HG03558 (cell line): ENCODE measurements around the gene SLAMF8.

Experiments used
- ATAC-seq: cut with Tn5 transposase; IDR thresholded peaks from one replicate; pipeline ENCODE4 v1.9.1; 2021; ENCODE audit warnings: moderate number of reproducible peaks; ENCODE audit not compliant: unreplicated experiment; ENCODE audit errors: extremely low read depth

Gene SLAMF8

DNA sequence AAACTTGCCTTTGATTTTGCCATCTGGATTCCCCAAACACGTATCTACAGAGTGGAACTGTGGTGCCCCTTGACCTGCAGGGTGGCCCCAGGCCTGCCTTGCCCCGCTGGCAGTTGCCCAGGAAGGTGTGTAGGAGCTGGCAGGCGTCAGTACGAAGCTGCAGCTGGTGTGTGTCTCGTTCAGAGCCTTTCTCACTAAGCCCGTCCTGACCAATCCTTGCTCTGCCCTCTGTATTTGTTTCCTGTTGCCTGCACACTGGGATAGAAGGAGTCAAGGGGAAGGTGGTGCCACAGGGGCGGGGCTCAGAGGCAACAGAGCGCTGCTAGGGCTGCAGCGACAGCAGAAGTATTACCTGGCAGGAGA lies 41.0 kb downstream of the SLAMF8 start:
- no peak for ATAC-seq

DNA sequence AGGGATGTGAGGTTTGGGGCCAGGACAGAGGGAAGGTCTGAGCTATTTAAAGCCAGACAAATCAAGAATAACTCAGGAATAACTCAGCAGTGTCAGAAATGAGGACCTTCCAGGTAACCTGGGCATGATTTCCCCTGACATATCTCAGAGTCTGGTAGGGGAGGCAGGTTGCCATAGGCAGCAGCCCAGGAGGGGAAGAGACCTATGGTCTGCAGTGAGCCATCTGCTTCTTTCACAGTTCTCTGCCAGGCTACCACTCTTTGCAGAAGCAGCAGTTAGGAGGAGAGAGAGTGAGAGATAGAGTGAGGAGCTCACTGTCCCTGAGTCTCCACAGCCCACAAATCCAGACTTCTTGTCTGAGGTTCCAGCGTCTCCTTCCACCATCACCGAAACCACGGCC lies 42.1 kb downstream of the SLAMF8 start:
- no peak for ATAC-seq

DNA sequence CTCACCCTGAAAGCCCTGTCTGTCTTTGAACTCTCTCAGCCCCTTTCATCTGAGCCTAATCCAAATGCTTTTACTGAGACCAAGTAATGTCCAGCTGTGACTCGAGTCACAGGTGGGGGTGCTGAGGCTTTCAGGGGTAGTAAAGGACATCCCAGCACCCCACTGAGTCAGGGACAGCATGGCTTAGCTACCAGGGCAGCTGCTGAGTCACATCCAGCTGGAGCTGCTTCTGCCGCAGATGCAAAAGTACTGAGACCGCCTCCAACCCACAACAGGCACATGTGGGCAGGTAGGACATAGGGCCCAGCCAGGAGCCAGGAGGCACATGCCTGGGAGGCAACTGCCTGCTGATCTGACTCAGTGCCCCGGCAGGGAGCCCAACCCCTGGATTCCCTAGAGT lies 42.5 kb downstream of the SLAMF8 start:
- ATAC-seq = no peak

DNA sequence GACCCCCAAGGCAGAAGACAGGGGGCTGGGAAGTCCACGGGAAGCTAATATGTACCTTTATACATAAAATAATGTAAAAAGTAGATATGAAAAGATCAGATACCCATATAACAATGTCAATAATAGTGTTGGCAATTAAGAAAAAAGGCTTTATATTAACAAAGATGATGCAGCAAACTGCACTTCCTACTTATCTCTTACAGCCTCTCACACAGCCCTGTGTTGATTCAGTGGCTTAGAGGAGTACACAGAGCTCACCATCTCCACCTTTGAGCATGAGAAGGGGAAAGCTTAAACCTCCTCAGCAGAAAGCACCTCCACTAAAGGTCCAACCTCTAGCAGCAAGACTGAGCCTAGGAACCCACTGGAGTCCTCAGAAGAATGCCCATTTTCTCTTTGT lies 42.9 kb downstream of the SLAMF8 start:
- no peak for ATAC-seq

DNA sequence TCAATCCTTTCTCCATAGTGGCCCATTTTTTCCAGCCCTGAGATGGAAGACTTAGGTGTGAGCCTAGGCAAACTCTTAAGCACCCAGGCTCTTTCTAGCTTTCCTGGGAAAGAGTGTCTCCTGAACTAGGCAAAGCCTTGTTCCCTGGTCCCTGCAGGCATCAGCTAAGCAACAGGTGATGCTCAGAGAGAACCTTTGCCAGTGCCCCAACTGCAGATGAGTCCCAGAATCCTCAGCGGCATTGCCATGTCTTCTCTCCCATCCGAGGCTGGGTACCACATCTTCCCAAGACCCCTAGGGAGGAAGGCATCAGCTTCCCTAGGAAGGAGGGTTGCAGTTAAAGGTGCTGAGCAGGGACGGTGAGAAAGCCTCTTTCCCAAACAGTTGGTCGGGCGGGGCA lies 44.0 kb downstream of the SLAMF8 start:
- no peak for ATAC-seq

DNA sequence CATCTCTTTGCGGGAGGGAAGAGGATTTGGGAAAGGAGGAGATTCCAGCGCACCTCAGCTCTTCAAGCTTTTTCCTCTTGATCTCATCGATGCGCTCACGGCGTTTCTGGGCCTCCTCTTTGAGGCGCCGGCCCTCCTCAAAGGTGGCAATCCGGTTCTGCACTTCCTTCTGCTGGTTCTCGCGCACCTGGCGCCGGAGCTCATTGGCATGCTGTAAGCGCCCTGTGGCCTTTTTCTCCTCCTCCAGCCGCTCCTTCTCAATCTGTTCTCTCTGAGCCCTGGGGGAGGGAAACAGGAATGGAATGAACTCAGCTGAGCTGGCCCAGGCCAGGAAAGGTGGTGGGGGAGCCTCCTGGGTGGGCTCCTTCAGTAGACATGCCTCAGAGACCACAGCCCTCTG lies 46.2 kb downstream of the SLAMF8 start:
- ATAC-seq = no peak

DNA sequence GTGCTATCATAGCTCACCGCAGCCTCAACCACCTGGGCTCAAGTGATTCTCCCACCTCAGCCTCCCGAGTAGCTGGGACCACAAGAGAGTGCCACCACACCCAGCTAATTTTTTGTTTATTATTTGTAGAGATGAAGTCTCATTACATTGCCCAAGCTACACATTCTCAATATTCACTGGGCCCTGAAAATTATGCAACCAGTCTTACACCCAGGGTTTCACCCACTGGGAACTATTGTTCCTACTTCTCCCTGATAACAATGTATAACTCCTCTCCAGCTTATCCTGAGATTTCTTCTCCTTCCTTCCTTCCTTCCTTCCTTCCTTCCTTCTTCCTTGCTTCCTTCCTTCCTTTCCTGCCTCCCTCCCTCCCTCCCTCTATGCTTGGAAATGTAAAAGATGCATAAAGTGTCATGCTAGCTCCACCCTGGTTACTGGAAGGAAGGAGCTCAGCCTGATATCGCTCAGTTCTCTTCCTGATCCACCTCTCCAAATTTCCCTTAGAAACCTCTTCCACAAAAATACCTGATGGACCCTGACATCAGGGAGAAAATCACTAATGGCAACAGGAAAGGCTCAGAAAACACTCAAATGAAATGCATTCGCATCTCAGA lies 47.0 kb downstream of the SLAMF8 start:
- no peak for ATAC-seq

DNA sequence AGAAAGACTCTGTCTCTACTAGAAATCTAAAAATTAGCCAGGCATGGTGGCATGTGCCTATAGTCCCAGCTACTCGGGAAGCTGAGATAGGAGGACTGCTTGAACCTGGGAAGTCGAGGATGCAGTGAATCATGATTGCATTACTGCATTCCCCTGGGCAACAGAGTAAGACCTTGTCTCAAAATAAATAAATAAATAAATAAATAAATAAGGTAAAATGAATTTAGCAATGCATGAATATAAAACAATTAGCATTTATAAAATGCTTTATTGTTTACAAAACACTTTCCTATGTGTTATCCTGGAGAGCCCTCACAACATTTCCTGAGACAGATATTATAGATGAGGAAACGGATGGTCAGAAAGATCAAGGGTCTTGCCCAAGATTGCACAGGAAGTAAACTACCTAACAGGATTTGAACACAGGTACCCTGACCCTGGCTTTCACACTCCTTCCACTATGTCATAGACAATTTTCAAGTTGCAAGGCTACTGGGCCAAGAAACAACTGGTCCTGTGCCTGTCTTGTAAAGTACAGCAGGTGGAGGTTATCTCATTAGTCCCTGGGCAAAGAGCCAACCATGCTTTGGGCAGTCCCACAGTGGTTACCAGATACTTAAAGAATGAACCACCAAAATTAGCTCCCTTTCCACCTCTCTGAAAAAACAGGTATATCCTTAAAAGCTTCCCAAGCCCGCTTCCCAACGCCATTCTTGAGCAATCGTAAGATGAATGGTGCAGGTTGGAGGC lies 51.2 kb downstream of the SLAMF8 start:
- ATAC-seq = no peak

DNA sequence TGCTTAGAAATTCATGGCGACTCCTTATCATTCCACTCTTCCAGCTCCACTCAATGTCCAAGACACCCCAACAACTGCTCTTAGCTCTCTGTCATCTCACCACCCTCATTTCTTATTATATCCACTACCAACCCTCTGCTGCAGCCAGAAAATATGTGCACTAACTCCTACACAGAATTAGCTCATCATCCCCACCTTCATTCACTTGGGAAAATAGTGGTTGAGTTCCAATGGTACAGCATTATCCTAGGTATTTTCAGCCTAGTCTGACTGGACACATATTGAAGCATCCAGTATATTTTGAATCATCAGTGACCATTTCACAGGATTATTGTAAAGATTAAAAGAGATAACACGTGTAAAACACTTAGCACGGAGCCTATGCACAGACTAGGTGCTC lies 52.5 kb downstream of the SLAMF8 start:
- no peak for ATAC-seq

DNA sequence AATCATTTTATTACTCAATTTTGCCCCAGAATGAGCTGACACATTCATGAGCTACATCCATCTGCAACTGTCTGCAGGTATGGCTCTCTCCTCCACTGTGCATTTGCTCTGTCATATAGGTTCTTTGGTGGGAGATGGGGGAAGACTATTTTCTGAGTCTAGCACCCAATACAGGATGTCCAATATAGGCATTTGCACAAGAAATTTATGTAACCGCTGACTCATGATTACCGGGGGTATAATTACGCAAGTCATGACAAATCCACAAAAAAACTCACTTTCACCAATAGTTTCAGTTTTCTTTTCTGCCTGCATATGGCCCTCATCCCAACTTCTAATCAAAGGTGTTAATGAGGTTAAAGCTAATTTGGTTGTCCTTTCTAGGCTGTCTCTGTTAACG lies 53.3 kb downstream of the SLAMF8 start:
- ATAC-seq = no peak

DNA sequence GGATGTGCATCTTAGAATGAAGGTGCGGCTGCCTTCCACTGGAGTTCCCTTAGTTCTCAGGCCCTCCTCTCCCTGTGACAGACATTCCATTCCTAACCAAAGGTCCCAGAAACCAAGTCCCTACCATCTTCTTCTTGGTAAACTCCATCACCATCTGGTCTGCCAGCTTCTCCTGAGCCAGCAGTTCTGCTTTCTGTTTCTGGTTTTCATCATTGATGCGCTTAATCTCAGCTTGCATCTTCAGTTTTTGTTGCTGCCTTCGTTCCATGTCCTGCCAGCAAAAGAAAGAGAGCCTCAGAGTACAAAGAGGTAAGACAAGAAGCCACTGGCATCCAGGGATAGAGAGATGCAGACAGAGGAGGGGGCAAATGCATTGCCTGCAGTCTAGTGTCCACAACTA lies 53.8 kb downstream of the SLAMF8 start:
- no peak for ATAC-seq

DNA sequence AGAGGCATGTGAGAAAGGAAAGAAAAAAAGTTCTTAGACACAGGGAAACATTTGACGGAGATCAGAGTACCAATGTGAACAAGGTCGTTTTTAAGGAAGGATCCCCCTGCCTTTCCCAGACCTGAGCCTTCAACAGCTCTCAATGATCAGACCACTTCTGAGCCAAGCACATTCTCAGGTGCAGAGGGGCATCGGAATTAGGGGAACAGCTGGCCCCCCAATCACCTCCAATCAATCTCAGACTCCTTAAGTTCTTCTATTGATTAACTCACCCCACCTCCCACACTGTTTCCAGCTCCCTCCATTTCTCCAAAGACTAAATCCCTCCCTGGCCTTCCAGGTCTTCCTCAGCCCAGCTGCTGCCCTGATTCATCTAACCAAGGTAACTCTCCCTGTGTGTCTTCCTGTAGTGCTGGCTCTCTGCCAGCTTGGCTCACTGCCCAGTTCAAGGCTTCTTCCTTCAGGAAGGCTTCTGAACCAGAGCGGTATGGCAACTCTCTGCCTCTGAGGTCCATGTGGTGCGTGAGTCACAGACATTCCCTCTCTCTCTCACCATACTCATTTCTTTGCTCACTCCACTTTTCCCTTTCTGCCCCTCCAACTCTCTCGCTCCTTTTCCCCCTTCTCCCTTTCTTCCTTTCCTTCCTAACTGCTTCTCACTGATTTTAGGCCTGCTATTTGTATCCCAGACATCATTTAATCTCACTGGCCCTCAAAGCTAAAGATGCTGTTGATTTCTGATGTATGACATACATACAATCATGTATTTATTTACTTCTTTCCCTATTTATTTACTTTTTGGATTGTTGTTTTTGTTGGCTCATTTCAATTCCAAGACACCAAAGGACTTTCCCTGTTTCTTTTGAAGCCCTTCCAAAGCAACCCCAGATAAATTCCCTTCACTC lies 55.2 kb downstream of the SLAMF8 start:
- no peak for ATAC-seq

DNA sequence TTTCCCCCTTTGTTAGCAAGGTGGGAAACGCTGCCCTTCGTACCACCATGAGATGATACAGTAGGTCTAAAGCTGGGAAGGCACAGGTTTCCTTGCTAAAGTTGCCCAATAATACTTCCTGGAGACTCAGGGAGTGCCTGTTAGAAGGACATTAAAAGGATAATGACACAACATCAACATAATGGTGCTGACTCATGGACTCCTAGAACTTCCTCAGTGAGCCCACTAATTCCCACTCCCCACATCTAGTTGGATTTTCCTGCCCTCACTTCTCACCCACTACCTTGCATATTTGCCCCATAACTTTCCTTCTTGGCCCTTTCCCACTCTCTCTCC lies 55.8 kb downstream of the SLAMF8 start:
- ATAC-seq = no peak

DNA sequence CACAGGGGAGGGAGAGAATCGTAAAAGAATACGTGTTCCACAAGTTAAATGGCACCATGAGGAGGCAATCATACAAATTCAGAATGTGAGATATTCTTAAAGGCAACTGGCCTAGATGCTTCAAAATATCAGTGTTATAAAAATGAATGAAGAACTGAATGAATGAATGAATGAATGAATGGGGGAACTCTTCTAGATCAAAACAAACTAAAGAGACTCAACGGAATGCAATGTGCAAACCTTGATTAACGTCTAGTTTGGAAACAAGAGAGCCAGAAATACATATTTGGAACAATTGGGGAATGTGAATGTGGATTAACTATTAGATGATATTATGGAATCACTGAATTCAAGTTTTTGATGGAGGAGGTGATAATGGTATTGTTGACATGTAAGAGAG lies 56.5 kb downstream of the SLAMF8 start:
- ATAC-seq = no peak

DNA sequence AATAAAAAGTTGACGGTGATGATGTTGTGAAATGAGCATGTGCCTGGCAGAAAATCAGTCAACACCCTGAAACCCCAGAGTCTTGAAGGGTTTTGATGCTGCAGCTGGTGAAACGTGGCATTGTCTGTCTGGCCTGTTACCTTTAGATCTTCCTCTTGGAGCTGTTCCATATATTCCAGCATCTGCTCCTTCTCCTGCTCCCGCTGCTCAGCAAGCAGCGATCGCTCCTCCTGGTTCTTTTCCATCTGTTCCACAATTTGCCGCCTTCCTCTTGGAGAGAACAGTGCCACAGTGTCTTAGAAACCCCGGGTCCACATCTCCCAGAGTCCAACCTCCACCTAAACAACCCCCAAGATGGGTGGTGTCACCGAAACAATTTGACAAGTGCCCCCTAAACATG lies 57.6 kb downstream of the SLAMF8 start:
- no peak for ATAC-seq
